K562 (cell line): ENCODE measurements around the gene NDOR1. TPM values are rescaled to one million over a fixed set of nuclear protein-coding genes. Genes with fewer than 3 reads are reported as not detected.

Experiments used
- AFF4 ChIP-seq: sonication (generic); formaldehyde crosslinking; IDR thresholded peaks from 2 replicates; pipeline ENCODE4 v1.8.0; 2023; ENCODE audit warnings: mild to moderate bottlenecking, missing genetic modification reagents
- BRD9 ChIP-seq: fragments of 450-650 bp; IDR thresholded peaks from 2 replicates; pipeline ENCODE4 v1.6.1; 2018; ENCODE audit warnings: low read depth; ENCODE audit not compliant: partially characterized antibody
- CLOCK ChIP-seq: fragments of 250-450 bp; sonication (Bioruptor Pico); IDR thresholded peaks from 2 replicates; pipeline ENCODE4 v1.4.0; 2020; ENCODE audit warnings: mild to moderate bottlenecking, moderate library complexity, borderline replicate concordance
- ELF1 ChIP-seq: fragments of 200-800 bp; sonication (Bioruptor generic); IDR thresholded peaks from 2 replicates; pipeline ENCODE4 v1.6.1; 2016; ENCODE audit warnings: missing genetic modification characterization, missing compliant biosample characterization
- EWSR1 ChIP-seq: fragments of 450-650 bp; IDR thresholded peaks from 2 replicates; pipeline ENCODE4 v1.6.1; 2018; ENCODE audit warnings: borderline replicate concordance, mild to moderate bottlenecking, low read depth, moderate library complexity; ENCODE audit not compliant: partially characterized antibody
- HEY1 ChIP-seq: fragments of 250-450 bp; sonication (Bioruptor Pico); IDR thresholded peaks from 2 replicates; pipeline ENCODE4 v1.5.0; 2020; ENCODE audit warnings: mild to moderate bottlenecking, moderate library complexity, borderline replicate concordance
- KDM5B ChIP-seq: fragments of 200-600 bp; sonication (generic); IDR thresholded peaks from 2 replicates; pipeline ENCODE4 v1.6.1; 2012; ENCODE audit warnings: low read depth, mild to moderate bottlenecking, moderate library complexity, low read length, control low read depth, inconsistent platforms; ENCODE audit not compliant: insufficient replicate concordance
- MIER1 ChIP-seq: fragments of 450-650 bp; IDR thresholded peaks from 2 replicates; pipeline ENCODE4 v1.6.1; 2016; ENCODE audit warnings: antibody characterized with exemption, mild to moderate bottlenecking, low read depth
- POLR2H ChIP-seq: IDR thresholded peaks from 2 replicates; pipeline ENCODE4 v1.6.1; 2016; ENCODE audit warnings: missing genetic modification characterization, low read depth, mild to moderate bottlenecking, control low read depth, missing compliant biosample characterization, moderate library complexity
- SPI1 ChIP-seq: IDR thresholded peaks from 2 replicates; pipeline ENCODE4 v1.6.1; 2011; ENCODE audit warnings: low read depth, low read length, control low read depth, borderline replicate concordance
- TAF9B ChIP-seq: fragments of 450-650 bp; IDR thresholded peaks from 2 replicates; pipeline ENCODE4 v1.6.1; 2018; ENCODE audit warnings: mild to moderate bottlenecking; ENCODE audit not compliant: partially characterized antibody
- TCF7L2 ChIP-seq: fragments of 150-350 bp; IDR thresholded peaks from 2 replicates; pipeline ENCODE4 v1.6.1; 2016; ENCODE audit warnings: low read depth, mild to moderate bottlenecking, low read length, moderate library complexity
- ZNF174 ChIP-seq: fragments of 250-450 bp; sonication (Bioruptor Pico); IDR thresholded peaks from 2 replicates; pipeline ENCODE4 v1.4.0; 2020; ENCODE audit warnings: mild to moderate bottlenecking
- ZNF668 ChIP-seq: fragments of 250-450 bp; sonication (Bioruptor Pico); IDR thresholded peaks from 2 replicates; pipeline ENCODE4 v1.8.0; 2022; ENCODE audit warnings: mild to moderate bottlenecking, inconsistent platforms
- polyA plus RNA-seq, 8 experiments: library from polyadenylated mRNA; depleted of rRNA in 4 of 8; stranded (reverse) in 5 of 8; unstranded in 3 of 8; fragments of >200 nt; fragmentation: Nextera tagmentation in 2 of 8; fragmentation: Illumina TruSeq in 1 of 8; extraction: Ambion mirVana in 2 of 8; extraction: Trizol in 1 of 8; gene quantifications; 2 replicates each; pipeline versions ENCODE4 v1.2.1 to v1.2.3, GENCODE V29; 2011 to 2014; ENCODE audit warnings: inconsistent platforms in 1 of 8, missing spikeins in 1 of 8
- total RNA-seq, 7 experiments: library from RNA; depleted of rRNA in 6 of 7; stranded (reverse); fragments of >200 nt in 6 of 7; fragmentation: Illumina TruSeq in 2 of 7; extraction: Trizol in 2 of 7; gene quantifications; 2 replicates each; pipeline versions ENCODE4 v1.2.1 to v1.2.3, GENCODE V29; 2011 to 2021; ENCODE audit warnings: low replicate concordance in 1 of 7
- TF ChIP-seq, protein P1 (sequence below), 2 experiments: fragments of 450-650 bp in 1 of 2; sonication (generic) in 1 of 2; formaldehyde crosslinking in 1 of 2; IDR thresholded peaks in 1 of 2; conservative IDR thresholded peaks in 1 of 2; 2 replicates each; pipeline versions ENCODE4 v1.6.1 to v1.8.1; 2016 to 2023; ENCODE audit warnings: mild to moderate bottlenecking in 2 of 2, moderate library complexity in 2 of 2, inconsistent platforms in 1 of 2, missing genetic modification reagents in 1 of 2
- TF ChIP-seq, protein P2 (sequence below): fragments of 450-650 bp; formaldehyde crosslinking; IDR thresholded peaks from 2 replicates; pipeline ENCODE4 v1.4.0; 2020; ENCODE audit warnings: mild to moderate bottlenecking, moderate library complexity

Gene NDOR1
- total and polyA plus RNA-seq, 9 of the 15 experiments (the other 6 are each of a cell fraction or from before 2014, with no cell fraction given) = 0.06 to 36.9 (median 6.9) TPM

DNA sequence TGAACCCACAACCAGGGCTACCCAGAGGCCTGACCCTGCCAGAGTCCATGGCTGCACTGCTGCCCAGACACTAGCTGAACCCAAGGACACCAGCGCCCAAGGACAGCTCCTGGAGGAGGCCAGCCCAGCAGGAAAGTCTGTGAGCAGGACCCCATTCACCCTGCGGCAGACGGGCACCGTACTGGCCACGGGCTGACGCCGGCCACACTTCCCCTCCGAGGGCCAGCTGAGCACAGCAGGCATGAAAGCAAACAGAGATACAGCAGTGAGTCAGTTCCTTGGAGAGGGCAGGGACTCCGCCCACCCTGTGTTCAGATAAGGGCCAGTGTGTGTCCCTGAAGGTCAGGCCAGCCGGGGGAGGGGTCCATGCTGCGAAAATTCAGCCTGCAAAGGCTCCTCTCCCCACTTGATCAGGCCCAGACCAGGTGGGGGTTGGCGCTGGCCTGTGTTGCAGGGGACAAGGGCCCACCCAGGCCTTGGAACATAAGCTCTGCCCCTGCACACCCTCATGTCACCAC is 13.3 kb downstream of the NDOR1 start (continued):
- TF ChIP-seq CLOCK (no peak), TCF7L2 (no peak), MIER1 (no peak), ZNF668 (no peak), TAF9B (peak; percentile 86), AFF4 (CRISPR knock-in tag) (no peak), ZNF174 (CRISPR knock-in tag) (no peak), ELF1 (no peak), POLR2H (no peak), BRD9 (no peak), EWSR1 (no peak), KDM5B (peak; percentile 62), SPI1 (peak; percentile 95), HEY1 (CRISPR knock-in tag) (no peak)
- TF ChIP-seq, protein P1, sequence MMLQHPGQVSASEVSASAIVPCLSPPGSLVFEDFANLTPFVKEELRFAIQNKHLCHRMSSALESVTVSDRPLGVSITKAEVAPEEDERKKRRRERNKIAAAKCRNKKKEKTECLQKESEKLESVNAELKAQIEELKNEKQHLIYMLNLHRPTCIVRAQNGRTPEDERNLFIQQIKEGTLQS (IDR thresholded peaks at IDR 0.05) = peak; percentile 77
- TF ChIP-seq, protein P1 (CRISPR knock-in tag; conservative IDR thresholded peaks at IDR 0.05) = 0 out of 2 replicates have a peak, but pooled peaks have one; percentile 27
- TF ChIP-seq, protein P2, sequence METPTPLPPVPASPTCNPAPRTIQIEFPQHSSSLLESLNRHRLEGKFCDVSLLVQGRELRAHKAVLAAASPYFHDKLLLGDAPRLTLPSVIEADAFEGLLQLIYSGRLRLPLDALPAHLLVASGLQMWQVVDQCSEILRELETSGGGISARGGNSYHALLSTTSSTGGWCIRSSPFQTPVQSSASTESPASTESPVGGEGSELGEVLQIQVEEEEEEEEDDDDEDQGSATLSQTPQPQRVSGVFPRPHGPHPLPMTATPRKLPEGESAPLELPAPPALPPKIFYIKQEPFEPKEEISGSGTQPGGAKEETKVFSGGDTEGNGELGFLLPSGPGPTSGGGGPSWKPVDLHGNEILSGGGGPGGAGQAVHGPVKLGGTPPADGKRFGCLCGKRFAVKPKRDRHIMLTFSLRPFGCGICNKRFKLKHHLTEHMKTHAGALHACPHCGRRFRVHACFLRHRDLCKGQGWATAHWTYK (CRISPR knock-in tag) = peak; percentile 77; the same call in 1 of the 2 replicates
